ENCODE data around the gene RALGPS2.

The RALGPS2 gene

DNA sequence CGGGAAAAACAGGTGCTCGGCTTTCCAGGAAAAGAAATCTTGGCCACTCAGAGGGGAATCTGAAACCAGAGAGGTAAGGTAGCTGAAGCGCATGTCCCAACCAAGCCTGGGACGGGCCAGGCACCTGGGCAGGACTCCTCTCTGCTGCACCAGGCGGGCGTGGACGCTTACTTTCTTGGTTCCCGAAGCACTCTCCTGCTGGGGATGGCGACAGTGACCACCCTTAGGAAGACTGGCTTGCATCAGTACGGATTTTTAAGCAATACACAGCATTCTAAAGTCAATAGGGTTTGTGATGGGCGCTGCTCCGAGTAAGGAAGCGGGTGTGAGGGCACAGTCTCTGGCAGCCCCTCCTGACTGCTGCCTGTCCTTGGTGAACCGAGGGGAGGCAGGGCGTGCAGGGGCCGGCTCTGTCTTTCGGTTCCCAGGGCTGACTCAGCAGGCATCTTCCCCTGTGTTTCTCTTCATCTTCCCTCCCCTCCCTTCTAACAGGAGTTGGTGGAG is 220.8 kb downstream of the RALGPS2 start:
- Histone ChIP-seq H3K9me2 (replicated peaks; ENCODE audit: insufficient read depth, low read length) (no peaks in the 10 kb centered on the region), H3K9ac (ENCODE audit: low read length) (no peak overlapping the region), H3K4me3 (ENCODE audit: insufficient read depth, low read length, poor library complexity, severe bottlenecking) (no peak overlapping the region), H4K20me1 (ENCODE audit: low read depth, low read length) (no peaks in the 10 kb centered on the region), H3F3A (ENCODE audit: insufficient read depth) (no peaks in the 10 kb centered on the region), H3K27me3 (ENCODE audit: low read length) (no peaks in the 10 kb centered on the region; the same call in 1 of the 2 replicates), H3K4me2 (ENCODE audit: low read depth, low read length, poor library complexity, severe bottlenecking) (no peak overlapping the region), H3K36me3 (ENCODE audit: low read length) (no peaks in the 10 kb centered on the region), H3K79me2 (ENCODE audit: insufficient read depth, low read length) (no peaks in the 10 kb centered on the region), H3K27ac (ENCODE audit: low read depth, low read length) (no peak overlapping the region), H2AFZ (ENCODE audit: low read depth, low read length, severe bottlenecking) (no peak overlapping the region), H3K9me3 (ENCODE audit: insufficient read depth, low read length) (no peaks in the 10 kb centered on the region)
- TF ChIP-seq, protein P1, sequence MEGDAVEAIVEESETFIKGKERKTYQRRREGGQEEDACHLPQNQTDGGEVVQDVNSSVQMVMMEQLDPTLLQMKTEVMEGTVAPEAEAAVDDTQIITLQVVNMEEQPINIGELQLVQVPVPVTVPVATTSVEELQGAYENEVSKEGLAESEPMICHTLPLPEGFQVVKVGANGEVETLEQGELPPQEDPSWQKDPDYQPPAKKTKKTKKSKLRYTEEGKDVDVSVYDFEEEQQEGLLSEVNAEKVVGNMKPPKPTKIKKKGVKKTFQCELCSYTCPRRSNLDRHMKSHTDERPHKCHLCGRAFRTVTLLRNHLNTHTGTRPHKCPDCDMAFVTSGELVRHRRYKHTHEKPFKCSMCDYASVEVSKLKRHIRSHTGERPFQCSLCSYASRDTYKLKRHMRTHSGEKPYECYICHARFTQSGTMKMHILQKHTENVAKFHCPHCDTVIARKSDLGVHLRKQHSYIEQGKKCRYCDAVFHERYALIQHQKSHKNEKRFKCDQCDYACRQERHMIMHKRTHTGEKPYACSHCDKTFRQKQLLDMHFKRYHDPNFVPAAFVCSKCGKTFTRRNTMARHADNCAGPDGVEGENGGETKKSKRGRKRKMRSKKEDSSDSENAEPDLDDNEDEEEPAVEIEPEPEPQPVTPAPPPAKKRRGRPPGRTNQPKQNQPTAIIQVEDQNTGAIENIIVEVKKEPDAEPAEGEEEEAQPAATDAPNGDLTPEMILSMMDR (IDR thresholded peaks at IDR 0.05; ENCODE audit: insufficient read depth, low read length, poor library complexity, severe bottlenecking), result no peak
- no peak for TF ChIP-seq EZH2phosphoT487 (conservative IDR thresholded peaks at IDR 0.05; ENCODE audit: low read length)

- Histone ChIP-seq H3K27me3 (ENCODE audit: low read length) (no peaks in the 10 kb centered on the region; the same call in 1 of the 2 replicates), H3K79me2 (ENCODE audit: insufficient read depth, low read length) (no peaks in the 10 kb centered on the region), H3K4me2 (ENCODE audit: low read depth, low read length, poor library complexity, severe bottlenecking) (no peak overlapping the region), H2AFZ (ENCODE audit: low read depth, low read length, severe bottlenecking) (no peak overlapping the region), H4K20me1 (ENCODE audit: low read depth, low read length) (no peaks in the 10 kb centered on the region), H3K9me2 (replicated peaks; ENCODE audit: insufficient read depth, low read length) (no peaks in the 10 kb centered on the region), H3F3A (ENCODE audit: insufficient read depth) (no peaks in the 10 kb centered on the region), H3K4me3 (ENCODE audit: insufficient read depth, low read length, poor library complexity, severe bottlenecking) (no peak overlapping the region), H3K9ac (ENCODE audit: low read length) (no peak overlapping the region), H3K36me3 (ENCODE audit: low read length) (no peaks in the 10 kb centered on the region), H3K27ac (ENCODE audit: low read depth, low read length) (no peak overlapping the region), H3K9me3 (ENCODE audit: insufficient read depth, low read length) (no peaks in the 10 kb centered on the region)
- TF ChIP-seq EZH2phosphoT487 (conservative IDR thresholded peaks at IDR 0.05; ENCODE audit: low read length), result no peak
- TF ChIP-seq, protein P1 (IDR thresholded peaks at IDR 0.05; ENCODE audit: insufficient read depth, low read length, poor library complexity, severe bottlenecking), result no peak
Observed at GRCh38 chr1:178946416-178946815, 221.4 kb downstream of the RALGPS2 start.

DNA sequence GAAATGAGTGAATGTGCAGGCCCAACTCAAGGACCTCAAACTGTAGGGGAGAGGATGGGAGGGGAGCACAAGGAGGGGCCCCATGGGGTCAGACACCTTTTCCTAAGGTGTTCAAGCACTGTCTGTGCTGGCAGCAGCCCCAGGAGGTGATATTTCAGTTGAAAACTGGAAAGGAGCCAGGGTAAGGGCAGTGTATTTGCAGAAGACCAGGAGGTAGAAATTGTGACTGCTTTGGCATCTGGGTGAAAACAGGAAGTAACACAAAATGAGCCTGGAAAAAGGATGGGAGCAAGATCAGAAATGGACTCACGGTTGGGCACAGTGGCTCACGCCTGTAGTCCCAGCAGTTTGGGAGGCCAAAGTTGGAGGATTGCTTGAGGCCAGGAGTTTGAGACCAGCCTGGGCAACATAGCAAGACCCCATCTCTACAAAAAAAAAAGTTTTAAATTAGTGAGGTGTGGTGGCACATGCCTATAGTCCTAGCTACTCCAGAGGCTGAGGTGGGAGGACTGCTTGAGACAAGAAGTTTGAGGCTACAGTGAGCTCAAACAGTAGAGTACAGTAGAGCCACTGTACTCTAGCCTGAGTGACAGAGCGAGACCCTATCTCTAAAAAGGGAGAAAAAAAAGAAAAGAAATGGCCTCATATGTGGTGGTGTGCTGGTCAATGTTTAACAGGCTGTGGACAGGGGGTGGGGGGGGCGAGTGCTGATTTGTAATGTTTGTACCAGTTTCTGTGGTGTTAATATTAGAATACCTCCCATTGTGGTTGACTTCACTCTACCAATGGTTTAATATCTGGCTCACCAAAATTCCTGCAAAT is 222.0 kb downstream of the RALGPS2 start:
- H2AFZ ChIP-seq (ENCODE audit: low read depth, low read length, severe bottlenecking), result no peak overlapping the region
- no peaks in the 10 kb centered on the region for H3K9me3 ChIP-seq (ENCODE audit: insufficient read depth, low read length)
- H3K4me2 ChIP-seq (ENCODE audit: low read depth, low read length, poor library complexity, severe bottlenecking), result no peak overlapping the region
- H3K27me3 ChIP-seq (ENCODE audit: low read length), result no peaks in the 10 kb centered on the region; the same call in 1 of the 2 replicates
- no peaks in the 10 kb centered on the region for H3F3A ChIP-seq (ENCODE audit: insufficient read depth)
- H3K9me2 ChIP-seq (replicated peaks; ENCODE audit: insufficient read depth, low read length), result no peaks in the 10 kb centered on the region
- no peaks in the 10 kb centered on the region for H3K79me2 ChIP-seq (ENCODE audit: insufficient read depth, low read length)
- no peak overlapping the region for H3K27ac ChIP-seq (ENCODE audit: low read depth, low read length)
- no peaks in the 10 kb centered on the region for H4K20me1 ChIP-seq (ENCODE audit: low read depth, low read length)
- TF ChIP-seq, protein P1 (IDR thresholded peaks at IDR 0.05; ENCODE audit: insufficient read depth, low read length, poor library complexity, severe bottlenecking), result no peak
- no peak for TF ChIP-seq EZH2phosphoT487 (conservative IDR thresholded peaks at IDR 0.05; ENCODE audit: low read length)
- no peak overlapping the region for H3K4me3 ChIP-seq (ENCODE audit: insufficient read depth, low read length, poor library complexity, severe bottlenecking)
- no peak overlapping the region for H3K9ac ChIP-seq (ENCODE audit: low read length)
- no peaks in the 10 kb centered on the region for H3K36me3 ChIP-seq (ENCODE audit: low read length)

Measured in SU-DHL-6 (cell line).